Activated effector memory CD4-positive, alpha-beta T cell treated with anti-CD3 and anti-CD28 coated beads, Interleukin-2, amount 50 U/mL, for 16 hours (primary cell): Measurements from ENCODE around the gene HES2.
A peak's percentile ranks its signal among the peaks of the same experiment; 100 is the strongest.
"Not testable (repeated sequence)": the region's sequence is repeated elsewhere in the genome, so short reads cannot be mapped to it uniquely, and the experiment has no call there.

Experiments used
- DNase-seq: peaks from one replicate; pipeline ENCODE4 v3.0.0-alpha.2; 2020

HES2 gene

DNA sequence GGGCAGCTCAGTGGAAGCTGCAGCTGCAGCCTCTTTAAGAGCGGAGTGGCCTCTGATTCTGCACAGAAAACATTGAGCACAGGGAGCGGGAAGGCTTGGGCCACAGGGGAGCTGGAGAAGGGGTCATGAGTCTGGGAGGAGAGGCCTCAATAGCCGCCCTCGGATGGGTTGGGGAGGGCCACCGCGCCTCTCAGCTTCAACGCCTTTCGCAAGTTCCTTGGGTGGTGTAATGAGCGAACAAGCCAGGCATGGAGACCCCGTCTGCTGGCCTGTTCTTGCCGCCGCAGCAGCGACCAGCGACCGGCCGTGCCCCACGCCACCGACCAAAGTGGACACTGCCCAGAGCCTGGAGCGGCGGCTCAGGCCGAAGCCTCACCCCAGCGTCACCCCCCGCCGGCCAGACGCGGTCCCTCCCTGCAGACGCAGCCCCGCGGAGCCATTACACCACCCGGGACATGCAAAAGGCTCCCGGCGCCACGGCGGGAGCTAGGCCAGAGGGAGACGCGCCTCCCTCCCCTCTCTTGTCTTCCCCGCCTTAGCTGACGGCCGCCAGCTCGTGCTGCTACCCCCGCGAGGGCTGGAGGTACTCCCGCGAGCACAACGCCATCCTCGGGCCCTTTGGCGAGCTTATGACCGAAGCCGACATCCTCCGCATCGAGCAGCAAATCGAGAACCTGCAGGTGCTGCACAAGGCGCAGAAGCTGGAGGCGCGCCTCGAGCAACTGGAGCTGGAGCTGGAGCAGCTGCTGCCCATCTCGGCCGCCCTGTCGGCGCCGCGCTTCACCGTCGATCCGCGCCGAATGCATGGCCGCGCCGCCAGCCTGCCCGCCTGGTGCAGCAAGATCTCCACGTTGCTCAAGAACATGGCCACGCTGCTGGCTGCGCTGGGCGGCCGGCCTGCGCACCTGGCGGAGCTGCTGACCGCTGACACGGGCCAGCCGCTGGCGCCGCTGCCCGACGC is 34.5 kb upstream of the HES2 start:
- DNase-seq, result not testable (repeated sequence)

DNA sequence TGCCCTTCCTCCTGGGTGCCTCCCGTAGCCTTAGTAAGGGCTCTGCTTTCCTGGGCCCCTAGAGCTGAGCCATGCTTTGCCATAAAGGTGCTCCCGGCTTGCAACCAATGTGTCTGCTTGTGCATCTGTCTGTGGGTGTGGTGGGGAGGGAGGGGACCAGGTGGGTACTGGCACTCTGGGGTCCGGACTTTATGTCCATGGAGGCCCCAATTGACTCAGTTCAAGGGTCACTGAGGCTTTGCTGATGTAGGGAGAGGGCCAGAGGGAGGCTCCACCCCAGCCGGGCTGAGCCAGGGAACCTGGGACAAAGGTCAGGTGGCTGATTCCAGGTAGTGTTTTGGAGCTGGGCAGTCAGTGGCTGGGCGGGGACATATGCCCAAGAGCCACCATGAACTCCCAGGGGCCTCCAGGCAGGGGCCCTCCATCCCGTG is 31.2 kb upstream of the HES2 start:
- no peak for DNase-seq

DNA sequence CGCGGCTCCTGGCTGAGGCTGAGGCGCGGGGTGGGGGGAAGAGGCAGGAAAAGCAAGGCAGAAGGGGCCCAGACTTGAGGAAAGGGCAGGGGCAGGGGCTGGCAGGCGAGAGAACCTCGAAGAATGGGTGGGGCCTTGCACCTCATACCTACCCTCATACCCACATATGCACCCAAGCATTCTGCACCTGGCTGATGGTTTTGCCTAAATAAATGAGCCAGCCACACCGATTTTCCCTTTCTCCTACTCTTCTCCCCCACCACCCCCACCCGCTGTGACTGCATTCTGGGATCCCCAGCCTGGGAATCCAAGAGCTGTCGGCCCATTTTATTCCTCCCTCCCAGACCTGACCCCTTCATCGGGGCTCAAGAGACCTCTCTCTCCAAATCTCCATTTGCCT is 30.8 kb upstream of the HES2 start:
- DNase-seq, result not testable (repeated sequence)

DNA sequence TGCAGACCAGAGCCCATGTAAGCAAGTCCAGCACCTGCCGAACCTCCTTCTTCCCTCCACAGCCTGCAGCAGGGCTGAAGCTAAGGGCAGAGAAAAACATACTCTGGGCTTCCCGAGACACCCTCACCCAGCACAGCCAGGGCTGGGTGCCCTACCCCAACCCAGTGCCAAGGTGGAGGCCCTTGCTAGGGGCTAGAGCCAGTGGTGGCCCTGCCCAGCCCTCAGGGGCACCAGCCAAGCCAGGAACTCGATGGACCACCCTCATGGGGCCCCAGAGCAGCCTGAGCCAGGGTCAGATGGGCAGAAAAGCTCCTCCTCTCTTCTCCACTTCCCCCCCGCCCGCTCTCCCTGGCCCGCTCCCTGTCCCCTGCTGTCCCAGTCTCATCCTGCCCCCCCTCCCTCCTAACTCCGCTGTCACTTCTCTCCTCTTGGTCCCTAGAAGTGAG is 30.3 kb upstream of the HES2 start:
- DNase-seq, result no peak

DNA sequence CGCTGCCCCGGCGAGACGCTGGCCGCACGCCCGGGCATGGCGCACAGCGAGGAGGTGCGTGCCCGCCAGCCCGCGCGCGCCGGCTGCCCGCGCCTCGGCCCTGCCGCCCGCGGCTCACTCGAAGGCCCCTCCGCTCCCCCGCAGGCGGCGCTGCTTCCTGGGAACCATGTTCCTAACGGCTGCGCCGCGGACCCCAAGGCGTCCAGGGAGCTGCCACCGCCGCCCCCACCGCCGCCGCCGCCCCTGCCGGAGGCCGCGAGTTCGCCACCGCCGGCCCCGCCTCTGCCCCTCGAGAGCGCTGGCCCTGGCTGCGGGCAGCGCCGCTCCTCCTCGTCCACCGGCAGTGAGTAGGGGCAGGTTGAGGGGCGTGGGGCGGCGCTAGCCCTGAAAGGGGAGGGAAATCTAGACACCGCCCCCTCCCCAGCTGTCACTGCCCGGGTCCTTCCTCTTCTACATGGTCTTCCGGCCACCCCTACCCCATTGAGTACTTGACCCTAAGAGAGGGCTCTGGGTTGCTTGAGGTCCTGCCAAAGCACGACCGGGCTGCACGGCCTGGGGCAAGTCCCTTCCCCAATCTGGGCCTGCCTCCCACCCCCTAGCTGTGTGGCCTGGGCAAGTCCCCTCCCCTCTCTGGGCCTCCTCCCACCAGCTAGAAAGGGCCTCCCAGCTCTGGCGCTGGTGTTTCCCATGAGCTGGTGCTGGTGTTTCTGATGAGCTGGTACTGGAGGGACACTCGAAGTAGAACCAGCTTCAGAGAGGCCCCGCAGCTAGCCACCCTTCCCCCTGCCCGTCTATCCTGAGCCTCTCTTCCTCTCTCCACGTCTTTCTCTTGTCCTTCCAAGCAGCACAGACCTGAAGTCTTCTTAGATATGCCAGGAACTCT is 29.3 kb upstream of the HES2 start:
- DNase-seq, result peak; percentile 78

DNA sequence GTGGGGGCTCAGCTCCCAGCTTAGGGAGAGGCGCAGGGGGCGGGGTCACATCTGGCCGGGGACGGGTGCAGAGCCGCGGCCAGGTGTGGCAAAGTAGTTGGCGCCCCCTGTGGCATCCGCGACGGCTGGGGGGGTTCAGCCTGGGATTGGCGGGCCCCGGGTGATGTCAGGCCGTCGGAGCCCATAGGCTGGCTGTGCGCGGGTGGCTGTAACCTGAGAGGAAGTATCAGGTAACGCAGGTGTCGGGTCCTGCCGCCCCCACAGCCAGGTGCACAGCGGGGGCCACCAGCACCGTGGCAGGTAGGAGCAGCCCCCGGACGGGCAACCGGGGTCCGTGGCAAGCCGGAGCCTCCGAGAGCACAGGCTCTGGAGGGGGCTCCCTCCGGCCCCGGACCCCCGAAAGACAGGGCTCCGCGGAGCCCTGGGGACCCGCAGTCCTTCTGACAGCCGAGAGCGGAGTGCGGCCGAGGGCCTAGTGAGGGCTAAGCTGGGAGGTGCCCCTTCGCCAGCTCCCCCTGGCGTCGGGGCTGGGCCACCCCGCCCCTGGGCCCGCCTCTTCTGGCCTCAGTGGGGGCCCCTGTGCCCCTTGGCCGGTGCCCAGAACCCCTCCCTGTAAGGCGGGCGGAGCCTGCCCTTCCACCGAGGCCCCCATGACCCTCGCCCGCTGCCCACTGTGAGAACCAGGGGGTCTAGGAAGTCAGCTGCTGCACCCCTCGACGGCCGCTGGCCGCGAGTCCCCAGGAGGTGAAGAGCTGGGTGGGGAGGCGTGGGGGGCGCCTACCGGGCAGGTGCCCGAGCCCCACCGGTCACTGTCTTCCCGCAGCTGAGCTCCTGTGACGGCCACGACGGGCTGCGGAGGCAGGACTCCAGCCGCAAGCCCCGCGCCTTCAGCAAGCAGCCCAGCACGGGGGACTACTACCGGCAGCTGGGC is 28.4 kb upstream of the HES2 start:
- peak; percentile 79 for DNase-seq

DNA sequence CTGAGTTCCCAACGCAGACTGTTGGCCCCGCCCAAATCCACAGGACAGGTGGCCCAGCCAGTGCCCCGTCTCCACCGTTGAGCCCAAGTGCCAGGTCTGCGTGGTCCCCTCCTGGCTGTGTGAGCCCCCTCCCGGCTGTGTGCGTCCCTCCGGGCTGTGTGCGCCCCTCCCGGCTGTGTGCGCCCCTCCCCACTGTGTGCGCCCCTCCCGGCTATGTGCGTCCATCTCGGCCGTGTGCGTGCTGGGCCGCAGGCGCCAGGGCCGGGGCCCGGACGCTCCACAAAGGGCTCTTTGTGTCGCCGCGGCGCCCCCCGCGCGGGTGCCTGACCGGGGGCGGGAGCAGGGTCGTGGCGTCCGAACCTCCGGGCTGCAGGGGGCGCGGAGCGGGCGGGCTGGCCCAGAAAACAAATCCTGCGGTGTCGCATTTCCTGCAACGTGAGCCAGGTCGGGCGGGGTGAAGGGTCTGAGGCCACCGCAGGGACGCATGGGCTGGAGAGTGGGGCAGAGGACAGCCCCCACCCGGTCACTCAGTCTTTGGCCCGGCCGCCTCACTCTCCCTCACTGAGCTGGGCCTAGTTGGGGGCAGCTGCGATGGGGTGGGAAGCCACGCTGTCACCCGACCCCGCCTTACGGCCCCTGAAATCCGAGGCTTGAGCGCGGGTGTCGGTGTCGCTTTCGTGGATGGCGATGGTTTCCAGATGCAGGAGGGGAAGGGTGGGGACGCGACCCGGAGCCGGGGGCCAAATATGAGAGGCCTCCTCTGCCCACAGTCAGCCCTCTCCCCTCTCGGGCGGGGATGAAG is 27.5 kb upstream of the HES2 start:
- DNase-seq, result no peak

DNA sequence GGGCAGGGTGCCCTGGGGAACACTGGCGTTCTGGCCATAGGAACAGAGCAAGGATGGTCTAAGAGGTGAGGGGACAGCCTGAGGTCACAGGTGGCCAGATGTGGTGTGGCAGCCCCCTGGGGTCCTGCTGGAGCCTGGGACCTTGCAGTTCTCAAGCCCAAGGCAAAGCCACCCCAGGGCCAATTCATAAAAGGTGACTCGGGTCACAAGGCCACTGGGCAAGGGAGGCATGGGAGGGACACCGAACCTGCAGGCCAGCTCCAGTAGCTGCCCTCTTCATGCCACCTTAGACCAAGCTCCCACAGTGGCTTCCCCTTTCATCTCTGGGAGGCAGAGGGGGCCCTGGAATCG is 26.9 kb upstream of the HES2 start:
- DNase-seq, result no peak

DNA sequence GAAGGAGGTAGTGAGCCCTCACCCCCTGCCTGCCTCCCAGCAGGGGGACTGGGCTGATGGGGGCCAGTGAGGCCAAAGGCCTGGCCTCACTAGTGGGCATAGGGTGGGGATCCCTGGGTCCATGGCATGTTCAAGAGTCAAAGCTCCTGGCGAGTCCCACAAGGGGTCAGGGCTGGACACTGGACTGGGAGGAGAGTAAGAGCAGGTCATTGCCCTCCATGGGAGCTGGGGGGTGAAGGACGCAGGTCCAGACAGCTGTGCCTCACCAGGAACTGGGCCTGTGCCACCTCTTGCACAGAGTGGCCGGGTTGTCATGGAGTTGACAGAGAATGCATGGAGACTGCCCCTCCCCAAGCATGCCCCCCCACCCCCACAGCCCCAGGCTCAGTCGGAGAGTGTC is 26.2 kb upstream of the HES2 start:
- not testable (repeated sequence) for DNase-seq

DNA sequence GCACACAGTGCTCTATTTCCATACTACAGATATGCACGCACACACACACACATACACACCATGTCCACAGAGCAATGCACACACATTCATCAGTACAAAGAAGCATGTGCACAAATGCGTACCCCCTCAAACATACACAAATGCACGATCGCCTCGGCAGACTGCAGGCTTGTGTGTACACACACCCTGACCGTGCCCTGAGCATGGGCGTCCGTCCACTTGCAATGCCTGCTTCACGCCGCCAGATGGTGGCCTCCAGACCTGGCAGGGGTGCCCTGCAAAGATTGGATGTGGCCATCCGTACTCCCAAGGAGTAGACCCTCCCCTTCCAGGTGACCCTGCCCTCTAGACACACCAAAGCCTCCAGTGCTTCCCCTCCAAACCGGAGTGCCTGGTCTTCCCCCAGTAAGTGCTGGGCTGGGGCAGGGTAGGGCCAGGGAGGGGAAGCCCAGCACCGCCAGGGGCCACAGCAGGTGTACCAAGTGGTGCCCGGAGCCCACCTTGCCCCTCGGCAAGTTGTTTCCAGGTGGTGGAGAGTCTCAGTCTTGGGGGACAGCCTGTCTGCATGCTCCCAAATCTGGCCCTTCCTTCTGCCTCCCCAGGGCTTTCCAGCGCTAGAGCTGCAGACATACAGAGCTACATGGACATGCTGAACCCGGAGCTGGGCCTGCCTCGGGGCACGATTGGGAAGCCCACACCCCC is 25.5 kb upstream of the HES2 start:
- peak; percentile 79 for DNase-seq

DNA sequence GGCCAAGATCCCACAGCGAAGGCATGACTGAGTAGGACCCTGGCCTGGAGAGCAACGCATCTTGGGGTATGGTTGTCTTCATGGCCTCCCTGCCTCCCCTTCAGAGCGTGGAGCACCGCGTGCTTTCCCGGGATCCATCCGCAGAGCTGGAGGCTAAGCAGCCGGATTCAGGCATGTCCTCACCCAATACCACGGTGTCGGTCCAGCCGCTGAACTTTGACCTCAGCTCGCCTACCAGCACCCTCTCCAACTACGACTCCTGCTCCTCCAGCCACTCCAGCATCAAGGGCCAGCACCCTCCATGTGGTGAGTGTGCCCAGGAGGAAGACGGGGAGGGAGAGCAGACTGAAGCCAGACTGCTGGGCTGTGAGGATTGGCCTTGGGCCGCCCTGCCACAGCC is 24.7 kb upstream of the HES2 start:
- DNase-seq, result no peak

DNA sequence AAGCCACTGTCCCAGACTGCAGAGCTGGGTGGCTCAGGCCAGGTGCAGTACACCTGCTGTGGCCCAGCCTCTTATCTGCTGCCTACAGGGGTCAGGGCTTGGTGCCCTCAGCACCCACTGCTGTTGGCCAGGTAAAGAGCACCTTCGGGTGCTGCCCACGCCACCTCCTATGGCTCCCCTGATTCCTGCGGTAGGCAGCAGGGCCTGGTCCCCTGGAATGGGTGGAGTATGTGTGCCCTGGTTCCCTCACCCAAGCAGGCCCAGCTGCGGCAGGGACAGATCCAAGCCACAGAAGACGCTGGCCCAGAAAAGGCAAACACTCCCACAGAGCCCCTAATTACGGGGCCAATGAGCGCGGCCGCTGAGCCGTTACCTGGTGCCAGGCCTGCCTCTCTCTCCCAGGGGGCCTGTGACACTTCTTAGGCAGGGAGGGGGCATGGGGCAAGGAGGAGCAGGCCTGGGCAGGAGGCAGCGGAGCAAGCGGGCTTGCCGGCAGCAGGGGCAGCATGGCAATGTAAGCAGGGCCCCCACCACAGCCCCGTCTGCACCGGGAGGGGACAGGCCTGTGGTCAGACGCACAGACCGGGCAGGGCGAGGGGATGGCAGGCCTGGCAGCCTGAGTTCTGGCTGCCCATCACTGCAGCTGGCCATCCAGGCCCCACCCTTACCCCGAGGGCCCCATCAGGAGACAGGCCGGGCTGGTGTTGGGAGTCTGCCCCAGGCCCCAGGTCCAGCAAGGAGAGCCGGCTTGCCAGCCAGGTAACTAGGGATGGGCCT is 23.8 kb upstream of the HES2 start:
- no peak for DNase-seq

DNA sequence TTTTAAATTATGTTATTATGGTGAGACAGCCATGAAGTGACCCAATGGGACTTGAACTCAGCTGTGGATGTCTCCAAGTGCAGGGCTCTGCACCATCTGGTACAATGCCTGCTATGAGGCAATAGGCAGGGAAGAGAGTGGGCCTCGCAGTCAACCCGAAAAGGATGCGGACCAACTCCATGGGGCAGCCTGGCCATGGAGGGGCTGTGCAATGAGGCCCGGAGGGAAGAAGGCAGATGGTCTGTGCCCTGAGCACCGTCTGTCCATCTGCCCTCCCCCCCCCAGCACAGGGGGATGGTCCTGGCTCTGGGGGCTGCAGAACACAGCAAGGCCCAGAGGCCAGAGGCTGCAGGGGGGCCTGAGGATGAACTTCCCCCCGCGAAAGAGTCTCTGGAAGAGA is 21.9 kb upstream of the HES2 start:
- no peak for DNase-seq

DNA sequence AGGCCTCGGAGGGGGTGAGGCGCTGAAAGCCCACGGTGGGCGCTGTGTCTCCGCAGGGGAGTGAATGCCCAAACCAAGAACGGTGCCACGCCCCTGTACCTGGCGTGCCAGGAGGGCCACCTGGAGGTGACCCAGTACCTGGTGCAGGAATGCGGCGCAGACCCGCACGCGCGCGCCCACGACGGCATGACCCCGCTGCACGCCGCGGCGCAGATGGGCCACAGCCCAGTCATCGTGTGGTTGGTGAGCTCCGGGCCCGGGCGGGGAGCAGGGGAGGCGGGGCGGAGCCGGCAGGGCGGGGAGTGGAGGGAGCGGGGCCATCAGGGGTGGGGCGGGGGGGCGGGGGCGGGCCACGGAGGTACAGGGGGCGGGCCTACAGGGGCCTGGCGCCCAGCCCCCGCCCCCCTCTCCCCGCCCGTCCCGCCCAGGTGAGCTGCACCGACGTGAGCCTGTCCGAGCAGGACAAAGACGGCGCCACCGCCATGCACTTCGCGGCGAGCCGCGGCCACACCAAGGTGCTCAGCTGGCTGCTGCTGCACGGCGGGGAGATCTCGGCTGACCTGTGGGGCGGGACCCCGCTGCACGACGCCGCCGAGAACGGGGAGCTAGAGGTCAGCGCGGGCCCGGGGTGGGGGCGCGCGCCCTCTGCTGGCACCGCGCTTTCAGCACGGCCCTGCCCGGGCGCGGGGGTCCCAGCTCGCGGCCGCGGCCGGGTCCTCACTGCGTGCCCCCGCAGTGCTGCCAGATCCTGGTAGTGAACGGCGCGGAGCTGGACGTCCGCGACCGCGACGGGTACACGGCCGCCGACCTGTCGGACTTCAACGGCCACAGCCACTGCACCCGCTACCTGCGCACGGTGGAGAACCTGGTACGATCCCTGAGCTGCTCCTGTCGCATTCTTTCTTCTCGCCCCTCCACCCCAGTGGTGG is 20.7 kb upstream of the HES2 start:
- peak; percentile 92 for DNase-seq

DNA sequence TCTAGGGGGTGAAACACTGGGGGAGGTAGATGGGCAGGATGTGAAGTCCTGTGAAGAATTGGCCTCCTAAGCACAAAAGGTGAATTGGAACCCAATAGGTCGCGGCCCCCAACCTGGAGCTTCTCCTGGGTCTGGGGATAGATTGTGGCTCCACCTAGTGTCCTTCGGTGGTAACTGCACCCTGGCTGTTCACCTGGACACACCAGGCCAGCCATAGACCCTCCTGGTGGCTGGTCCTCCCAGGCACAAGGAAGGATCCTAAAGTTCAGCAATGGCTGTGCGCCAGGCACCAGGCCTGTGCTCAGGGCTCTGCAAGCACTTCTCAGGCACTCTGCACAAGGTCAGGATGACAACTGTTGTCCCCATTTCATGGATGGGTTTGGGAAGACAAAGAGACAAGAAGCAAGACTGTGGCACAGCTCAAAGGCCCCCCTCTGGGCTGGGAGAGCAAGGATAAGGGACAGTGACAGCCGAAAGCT is 18.4 kb upstream of the HES2 start:
- peak; percentile 91 for DNase-seq

DNA sequence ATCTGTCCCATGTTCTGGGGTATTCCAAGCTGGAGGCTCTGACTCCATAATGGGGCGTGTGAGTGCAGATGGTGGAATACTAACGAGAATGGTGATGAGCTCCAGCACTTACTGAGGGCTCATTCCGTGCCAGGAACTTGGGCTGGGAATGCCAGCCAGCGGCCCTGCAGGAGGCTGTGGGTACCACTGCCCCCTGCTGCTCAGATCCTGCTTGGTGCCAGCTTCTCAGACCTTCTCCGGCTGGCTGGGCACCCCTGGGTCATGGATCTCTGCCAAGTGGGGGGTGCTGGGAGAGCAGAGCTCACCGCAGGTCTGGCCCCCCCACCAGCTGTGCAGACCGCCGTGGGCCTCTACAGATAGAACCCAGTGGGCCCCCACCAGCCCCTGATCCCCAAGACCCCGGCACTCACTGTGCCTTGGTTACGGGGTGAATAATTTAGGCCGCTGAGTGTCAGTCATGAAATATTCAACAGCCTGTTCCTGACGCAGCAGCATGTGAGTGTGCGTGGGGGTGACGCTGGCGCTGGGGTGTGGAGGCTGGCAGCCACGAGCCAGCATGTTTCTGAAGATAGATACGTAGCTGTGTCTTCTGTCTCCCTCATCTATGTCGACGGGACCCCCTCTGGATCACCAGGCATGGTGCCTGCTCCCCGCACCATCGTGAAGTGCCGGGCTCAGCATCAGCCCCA is 17.4 kb upstream of the HES2 start:
- not testable (repeated sequence) for DNase-seq

DNA sequence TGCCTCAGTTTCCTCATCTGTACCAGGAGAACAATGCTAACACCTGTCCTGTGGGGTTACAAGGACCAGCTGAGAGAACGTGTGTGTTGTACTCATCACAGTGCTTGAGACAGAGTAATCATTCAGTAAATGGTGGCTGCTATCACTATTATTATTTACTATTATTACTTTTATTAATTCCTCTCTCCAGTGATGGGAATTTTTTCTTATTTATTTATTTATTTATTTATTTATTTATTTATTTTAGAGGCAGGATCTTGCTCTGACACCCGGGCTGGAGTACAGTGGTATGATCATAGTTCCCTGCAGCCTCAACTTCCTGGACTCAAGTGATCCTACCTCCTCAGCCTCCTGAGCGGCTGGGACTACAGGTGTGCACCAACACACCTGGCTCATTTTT is 16.6 kb upstream of the HES2 start:
- not testable (repeated sequence) for DNase-seq

DNA sequence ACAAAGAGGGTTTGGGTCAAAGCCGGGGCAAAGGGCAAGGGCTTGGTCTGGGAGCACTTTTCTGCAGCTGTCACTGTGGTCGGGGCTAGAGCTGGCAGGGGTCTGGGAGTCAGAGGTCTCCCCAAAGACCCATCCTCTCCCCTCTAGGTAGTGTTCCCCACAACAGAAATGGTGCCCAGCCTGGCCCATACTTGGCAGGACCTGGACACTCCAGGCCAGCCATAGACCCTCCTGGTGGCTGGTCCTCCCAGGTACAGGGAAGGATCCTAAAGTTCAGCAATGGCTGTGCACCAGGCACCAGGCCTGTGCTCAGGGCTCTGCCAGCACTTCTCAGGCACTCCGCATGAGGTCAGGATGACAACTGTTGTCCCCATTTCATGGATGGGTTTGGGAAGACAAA is 15.8 kb upstream of the HES2 start:
- DNase-seq, result no peak
